Activated CD8-positive, alpha-beta T cell treated with anti-CD3 and anti-CD28 coated beads for 36 hours (primary cell): Measurements from ENCODE around the gene NUP210L. TPM values are rescaled to one million over a fixed set of nuclear protein-coding genes. Genes with fewer than 3 reads are reported as not detected.
"Not testable (repeated sequence)": the region's sequence is repeated elsewhere in the genome, so short reads cannot be mapped to it uniquely, and the experiment has no call there.

Source experiments
- ATAC-seq: fragments of 200-7000 bp; cut with Tn5 transposase; one replicate; pipeline ENCODE4 v1.10.0; 2021; ENCODE audit warnings: mild to moderate bottlenecking, moderate library complexity
- CTCF ChIA-PET: fragments of 350-600 bp; sonication (Branson Sonifier 250); formaldehyde crosslinking; loops from one replicate; lab custom pipeline; 2021; ENCODE audit warnings: antibody characterized with exemption; lab: Charles Lee
- POLR2A ChIA-PET: fragments of 350-600 bp; sonication (Branson Sonifier 250); formaldehyde crosslinking; loops from one replicate; lab custom pipeline; 2021; ENCODE audit warnings: antibody characterized with exemption; lab: Charles Lee
- DNase-seq: peaks from one replicate; pipeline ENCODE4 v3.0.0-alpha.2; 2020
- H3K27ac Mint-ChIP-seq: one replicate; pipeline ENCODE4 v1.8.0; 2021; ENCODE audit warnings: mild to moderate bottlenecking, mixed read lengths
- H3K27me3 Mint-ChIP-seq: one replicate; pipeline ENCODE4 v1.8.0; 2021; ENCODE audit warnings: mixed read lengths
- H3K36me3 Mint-ChIP-seq: one replicate; pipeline ENCODE4 v1.8.0; 2021; ENCODE audit warnings: low read depth, mixed read lengths
- H3K4me1 Mint-ChIP-seq: one replicate; pipeline ENCODE4 v1.8.0; 2021; ENCODE audit warnings: low read depth, mixed read lengths
- H3K4me3 Mint-ChIP-seq: one replicate; pipeline ENCODE4 v1.8.0; 2021; ENCODE audit warnings: mild to moderate bottlenecking, moderate library complexity, mixed read lengths
- H3K9me3 Mint-ChIP-seq: one replicate; pipeline ENCODE4 v1.8.0; 2021; ENCODE audit warnings: mixed read lengths
- intact Hi-C: fragments of 100-400 bp; cut with micrococcal nuclease; formaldehyde crosslinking; loops from one replicate; pipeline ENCODE4 v1.10.0; 2022
- total RNA-seq, 2 experiments: library from RNA; stranded (reverse); gene quantifications; one replicate each; pipeline ENCODE4 v1.2.3, GENCODE V29; 2021
- TF ChIP-seq, protein P1 (sequence below): fragments of 200-600 bp; IDR thresholded peaks from one replicate; pipeline ENCODE4 v1.8.0; 2022; ENCODE audit warnings: antibody characterized with exemption, mild to moderate bottlenecking

NUP210L gene
- total RNA-seq, 2 experiments from 2014 or later: 0.07 TPM; not detected in 1

DNA sequence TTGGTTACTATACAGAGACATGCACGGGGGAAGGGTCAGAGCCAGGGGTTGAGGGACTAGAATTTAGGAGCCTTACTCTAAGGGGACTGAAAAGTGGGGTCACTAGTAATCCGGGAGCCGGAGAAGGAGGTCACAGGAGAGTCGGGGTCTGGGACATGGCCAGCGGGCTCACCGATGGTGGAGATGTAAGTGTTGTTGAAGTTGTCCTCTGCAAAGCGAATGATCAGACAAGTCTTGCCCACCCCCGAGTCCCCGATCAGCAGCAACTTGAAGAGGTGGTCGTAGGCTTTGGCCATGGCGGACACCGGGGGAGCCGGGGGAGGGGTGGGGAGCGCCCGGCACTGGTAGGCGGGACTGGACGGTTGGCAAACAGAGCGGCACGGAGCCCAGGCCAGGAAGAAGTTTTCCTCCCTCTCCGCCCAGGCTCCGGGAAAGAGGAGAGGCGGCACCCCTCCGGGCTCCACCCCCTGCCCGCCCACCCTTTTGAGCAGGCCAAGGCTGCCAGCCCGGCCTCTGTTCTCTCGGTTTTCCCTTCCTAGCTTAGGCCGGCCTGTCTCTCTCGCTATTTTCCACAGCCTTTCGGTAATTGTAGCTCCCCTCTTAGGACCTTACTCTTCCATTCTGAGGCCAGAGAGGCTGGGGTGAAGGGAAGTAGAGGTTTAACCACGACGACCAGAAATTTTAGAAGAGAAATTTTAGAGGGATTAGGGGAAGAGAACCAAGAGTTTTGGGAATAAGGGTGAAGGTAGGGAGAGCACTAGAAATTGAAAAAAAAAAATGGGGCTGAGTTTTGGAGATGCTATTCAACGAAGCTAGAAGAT lies 168.7 kb downstream of the NUP210L start, which contains the start of gene RAB13:
Gene RAB13, minus strand, starts transcription at position 399 of the 821 bp plus-strand sequence. Its CDS starts 103 bp downstream, at position 296.
- intact Hi-C loops: loop anchor here (2.0 to 5.0 kb wide), 2 partner anchors 187 to 314 kb away; partner anchors contain the start of gene ILF2
- H3K9me3 Mint-ChIP-seq: no peaks in the 10 kb centered on the region
- TF ChIP-seq, protein P1, sequence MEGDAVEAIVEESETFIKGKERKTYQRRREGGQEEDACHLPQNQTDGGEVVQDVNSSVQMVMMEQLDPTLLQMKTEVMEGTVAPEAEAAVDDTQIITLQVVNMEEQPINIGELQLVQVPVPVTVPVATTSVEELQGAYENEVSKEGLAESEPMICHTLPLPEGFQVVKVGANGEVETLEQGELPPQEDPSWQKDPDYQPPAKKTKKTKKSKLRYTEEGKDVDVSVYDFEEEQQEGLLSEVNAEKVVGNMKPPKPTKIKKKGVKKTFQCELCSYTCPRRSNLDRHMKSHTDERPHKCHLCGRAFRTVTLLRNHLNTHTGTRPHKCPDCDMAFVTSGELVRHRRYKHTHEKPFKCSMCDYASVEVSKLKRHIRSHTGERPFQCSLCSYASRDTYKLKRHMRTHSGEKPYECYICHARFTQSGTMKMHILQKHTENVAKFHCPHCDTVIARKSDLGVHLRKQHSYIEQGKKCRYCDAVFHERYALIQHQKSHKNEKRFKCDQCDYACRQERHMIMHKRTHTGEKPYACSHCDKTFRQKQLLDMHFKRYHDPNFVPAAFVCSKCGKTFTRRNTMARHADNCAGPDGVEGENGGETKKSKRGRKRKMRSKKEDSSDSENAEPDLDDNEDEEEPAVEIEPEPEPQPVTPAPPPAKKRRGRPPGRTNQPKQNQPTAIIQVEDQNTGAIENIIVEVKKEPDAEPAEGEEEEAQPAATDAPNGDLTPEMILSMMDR: no peak
- peak; percentile 48 for DNase-seq
- H3K4me1 Mint-ChIP-seq: peaks cover 31% of the 10 kb centered on the region
- ATAC-seq: peak; percentile 7
- POLR2A ChIA-PET: interaction anchor here (0.8 to 12.7 kb wide), 15 partner anchors 14 to 317 kb away, joined by 3 to 237 read pairs (median 5); partner anchors contain the start of genes CREB3L4, DENND4B, JTB and SLC39A1
- CTCF ChIA-PET: interaction anchor here (0.6 to 5.1 kb wide), 36 partner anchors 10 to 416 kb away, joined by 3 to 73 read pairs (median 5); partner anchors contain the start of genes CHTOP, CREB3L4, DENND4B and ILF2
- H3K27ac Mint-ChIP-seq: peak within 1 kb of the TSS; percentile 91
- peaks cover 19% of the 10 kb centered on the region for H3K36me3 Mint-ChIP-seq
- H3K27me3 Mint-ChIP-seq: no peaks in the 10 kb centered on the region
- peak within 1 kb of the TSS; percentile 85 for H3K4me3 Mint-ChIP-seq

DNA sequence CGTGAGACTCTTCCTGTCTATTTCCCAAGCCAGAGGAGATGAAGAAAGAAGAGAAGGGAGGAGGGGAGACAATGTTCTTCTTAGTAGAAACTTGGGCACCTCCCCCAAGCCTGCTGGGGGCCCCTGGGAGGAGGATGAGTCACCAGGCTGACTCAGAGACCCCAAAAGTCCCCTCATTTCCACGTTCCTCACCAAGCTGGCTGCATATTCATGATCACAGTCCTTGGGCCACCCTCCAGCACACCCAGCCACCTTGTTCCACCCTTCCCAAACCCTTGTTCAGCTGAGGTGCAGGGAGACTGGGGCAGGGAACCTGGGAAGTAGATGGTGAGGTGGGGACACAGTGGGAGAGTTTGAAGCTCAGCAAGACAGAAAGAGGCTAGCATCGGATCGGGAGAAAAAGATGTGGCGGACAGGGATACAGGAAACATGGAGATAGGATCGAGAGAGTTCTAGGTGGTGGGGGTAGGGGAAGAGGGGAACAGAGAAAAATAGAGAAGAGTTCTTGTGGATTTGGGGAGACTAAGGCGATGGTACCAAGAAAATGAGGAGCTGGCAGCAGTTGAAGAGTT lies 169.4 kb downstream of the NUP210L start:
- TF ChIP-seq, protein P1: no peak
- CTCF ChIA-PET: interaction anchor here (0.9 to 5.1 kb wide), 17 partner anchors 10 to 350 kb away, joined by 3 to 73 read pairs (median 11); partner anchors contain the start of genes CREB3L4, DENND4B, INTS3 and JTB
- no peaks in the 10 kb centered on the region for H3K27me3 Mint-ChIP-seq
- peaks cover 30% of the 10 kb centered on the region for H3K4me1 Mint-ChIP-seq
- POLR2A ChIA-PET: interaction anchor here (0.7 to 12.7 kb wide), 11 partner anchors 13 to 320 kb away, joined by 3 to 237 read pairs (median 4); partner anchors contain the start of genes CREB3L4, JTB and SLC39A1
- intact Hi-C loops: loop anchor here (5.0 kb wide), 1 partner anchor 313 kb away; the partner anchor contains the start of gene ILF2
- DNase-seq (peak; percentile 83), ATAC-seq (peak; percentile 78)
- H3K4me3 Mint-ChIP-seq: peak overlapping the region; percentile 85
- peak overlapping the region; percentile 91 for H3K27ac Mint-ChIP-seq
- no peaks in the 10 kb centered on the region for H3K9me3 Mint-ChIP-seq
- peaks cover 13% of the 10 kb centered on the region for H3K36me3 Mint-ChIP-seq

DNA sequence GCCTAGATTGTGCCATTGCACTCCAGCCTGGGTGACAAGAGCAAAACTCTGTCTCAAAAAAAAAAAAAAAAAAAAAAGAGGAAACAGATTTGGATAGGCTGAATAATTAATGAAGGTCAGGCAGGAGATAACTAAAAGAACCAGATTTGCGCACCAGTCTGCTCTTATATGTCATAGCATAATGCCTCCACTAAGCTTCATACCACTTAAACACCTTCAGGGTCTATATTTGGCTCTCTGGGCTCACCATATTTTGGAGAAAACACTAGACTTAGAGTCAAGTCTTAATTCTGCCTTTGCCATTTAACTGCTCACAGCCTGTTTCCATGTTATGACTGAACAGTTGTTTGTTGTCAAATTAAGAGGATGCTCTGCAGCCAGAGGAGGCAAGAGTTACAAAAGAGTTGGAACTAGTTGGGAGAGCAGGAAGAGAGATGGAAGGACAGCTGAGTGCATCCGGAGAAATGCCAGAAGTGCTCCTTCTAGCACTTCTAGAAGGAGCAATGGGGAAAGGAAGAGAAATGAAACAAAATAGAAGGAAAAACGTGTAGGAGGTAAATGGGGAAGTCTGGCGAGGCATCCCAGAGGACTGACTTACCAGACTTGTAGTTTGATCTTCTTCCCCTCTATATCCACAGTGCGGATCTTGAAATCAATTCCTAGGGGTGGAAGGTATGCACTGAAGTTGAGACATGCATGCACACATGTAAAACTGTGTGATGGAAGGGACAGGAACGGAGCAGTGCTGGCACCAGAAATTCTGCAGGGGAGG lies 170.6 kb downstream of the NUP210L start:
- no peaks in the 10 kb centered on the region for H3K9me3 Mint-ChIP-seq
- TF ChIP-seq, protein P1: no peak
- intact Hi-C loops: no loop called here

DNA sequence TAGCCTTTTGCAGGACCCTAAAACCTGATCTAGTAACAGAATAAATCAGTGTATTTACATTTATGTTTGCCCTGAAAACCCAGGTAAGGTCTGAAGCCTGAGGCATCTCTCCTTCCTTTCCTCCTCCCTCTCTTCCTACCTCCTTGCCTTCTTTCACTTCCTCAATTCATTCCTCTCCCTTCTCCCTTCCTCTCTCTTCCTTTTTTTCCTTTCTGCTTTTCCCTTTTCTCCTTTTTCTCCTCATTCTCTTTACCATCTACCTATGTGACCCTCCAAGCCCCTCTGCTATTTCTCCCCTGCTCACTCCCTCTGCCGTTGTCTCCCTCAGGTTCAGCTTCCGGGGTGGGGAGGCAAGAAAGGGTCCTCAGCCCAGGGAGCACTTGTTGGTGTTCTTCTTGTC lies 173.1 kb downstream of the NUP210L start:
- H3K9me3 Mint-ChIP-seq, intact Hi-C loops, H3K4me3 Mint-ChIP-seq, DNase-seq, CTCF ChIA-PET, H3K27me3 Mint-ChIP-seq, ATAC-seq, H3K27ac Mint-ChIP-seq: not testable (repeated sequence)
- Mint-ChIP-seq H3K36me3 (peaks cover 23% of the 10 kb centered on the region), H3K4me1 (peaks cover 30% of the 10 kb centered on the region)
- POLR2A ChIA-PET: interaction anchor here (1.1 to 1.4 kb wide), 3 partner anchors 9 to 37 kb away, joined by 3 to 5 read pairs (median 5); partner anchors contain the start of genes CREB3L4 and RPS27

More for the DNA sequence above, 170.6 kb downstream of the NUP210L start:
- ATAC-seq (no peak), DNase-seq (no peak)
- peaks cover 27% of the 10 kb centered on the region for H3K4me1 Mint-ChIP-seq
- peak overlapping the region; percentile 1 for H3K4me3 Mint-ChIP-seq
- CTCF ChIA-PET: interaction anchor here (1.0 to 5.1 kb wide), 8 partner anchors 9 to 186 kb away, joined by 3 to 73 read pairs (median 30); partner anchors contain the start of genes CREB3L4, DENND4B, JTB and SLC39A1
- H3K27me3 Mint-ChIP-seq: no peaks in the 10 kb centered on the region
- H3K27ac Mint-ChIP-seq: no peak overlapping the region
- H3K36me3 Mint-ChIP-seq: peaks cover 13% of the 10 kb centered on the region
- POLR2A ChIA-PET: interaction anchor here (1.2 to 12.7 kb wide), 4 partner anchors 12 to 321 kb away, joined by 3 to 237 read pairs (median 4); partner anchors contain the start of genes CREB3L4 and JTB

DNA sequence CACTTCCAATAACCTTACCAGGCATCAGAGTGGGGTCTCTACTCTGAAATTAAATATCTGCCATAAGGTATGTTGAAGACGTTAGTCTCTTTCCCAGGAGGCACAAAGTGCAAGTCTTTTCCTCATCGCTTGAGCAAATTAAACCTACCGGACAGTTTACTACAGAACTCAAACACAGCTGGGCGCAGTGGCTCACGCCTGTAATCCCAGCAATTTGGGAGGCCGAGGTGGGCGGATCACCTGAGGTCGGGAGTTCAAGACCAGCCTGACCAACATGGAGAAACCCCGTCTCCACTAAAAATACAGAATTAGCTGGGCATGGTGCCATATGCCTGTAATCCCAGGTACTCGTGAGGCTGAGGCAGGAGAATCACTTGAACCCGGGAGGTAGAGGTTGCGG lies 175.8 kb downstream of the NUP210L start:
- POLR2A ChIA-PET: interaction anchor here (1.0 to 13.9 kb wide), 8 partner anchors 10 to 243 kb away, joined by 3 to 237 read pairs (median 22); partner anchors contain the start of genes CREB3L4, CRTC2, GATAD2B and RAB13
- intact Hi-C loops, H3K9me3 Mint-ChIP-seq, H3K27me3 Mint-ChIP-seq, DNase-seq, ATAC-seq: not testable (repeated sequence)
- Mint-ChIP-seq H3K36me3 (peaks cover 45% of the 10 kb centered on the region), H3K27ac (peak overlapping the region; percentile 95), H3K4me1 (peaks cover 22% of the 10 kb centered on the region), H3K4me3 (peak overlapping the region; percentile 99)
- CTCF ChIA-PET: interaction anchor here (5.1 kb wide), 1 partner anchor 12 kb away, joined by 35 read pairs; the partner anchor contains the start of gene CREB3L4
